Measurements from ENCODE around the gene BPIFB2.
"Not testable (repeated sequence)": the region's sequence is repeated elsewhere in the genome, so short reads cannot be mapped to it uniquely, and the experiment has no call there.

BPIFB2 gene, protein sequence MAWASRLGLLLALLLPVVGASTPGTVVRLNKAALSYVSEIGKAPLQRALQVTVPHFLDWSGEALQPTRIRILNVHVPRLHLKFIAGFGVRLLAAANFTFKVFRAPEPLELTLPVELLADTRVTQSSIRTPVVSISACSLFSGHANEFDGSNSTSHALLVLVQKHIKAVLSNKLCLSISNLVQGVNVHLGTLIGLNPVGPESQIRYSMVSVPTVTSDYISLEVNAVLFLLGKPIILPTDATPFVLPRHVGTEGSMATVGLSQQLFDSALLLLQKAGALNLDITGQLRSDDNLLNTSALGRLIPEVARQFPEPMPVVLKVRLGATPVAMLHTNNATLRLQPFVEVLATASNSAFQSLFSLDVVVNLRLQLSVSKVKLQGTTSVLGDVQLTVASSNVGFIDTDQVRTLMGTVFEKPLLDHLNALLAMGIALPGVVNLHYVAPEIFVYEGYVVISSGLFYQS

DNA sequence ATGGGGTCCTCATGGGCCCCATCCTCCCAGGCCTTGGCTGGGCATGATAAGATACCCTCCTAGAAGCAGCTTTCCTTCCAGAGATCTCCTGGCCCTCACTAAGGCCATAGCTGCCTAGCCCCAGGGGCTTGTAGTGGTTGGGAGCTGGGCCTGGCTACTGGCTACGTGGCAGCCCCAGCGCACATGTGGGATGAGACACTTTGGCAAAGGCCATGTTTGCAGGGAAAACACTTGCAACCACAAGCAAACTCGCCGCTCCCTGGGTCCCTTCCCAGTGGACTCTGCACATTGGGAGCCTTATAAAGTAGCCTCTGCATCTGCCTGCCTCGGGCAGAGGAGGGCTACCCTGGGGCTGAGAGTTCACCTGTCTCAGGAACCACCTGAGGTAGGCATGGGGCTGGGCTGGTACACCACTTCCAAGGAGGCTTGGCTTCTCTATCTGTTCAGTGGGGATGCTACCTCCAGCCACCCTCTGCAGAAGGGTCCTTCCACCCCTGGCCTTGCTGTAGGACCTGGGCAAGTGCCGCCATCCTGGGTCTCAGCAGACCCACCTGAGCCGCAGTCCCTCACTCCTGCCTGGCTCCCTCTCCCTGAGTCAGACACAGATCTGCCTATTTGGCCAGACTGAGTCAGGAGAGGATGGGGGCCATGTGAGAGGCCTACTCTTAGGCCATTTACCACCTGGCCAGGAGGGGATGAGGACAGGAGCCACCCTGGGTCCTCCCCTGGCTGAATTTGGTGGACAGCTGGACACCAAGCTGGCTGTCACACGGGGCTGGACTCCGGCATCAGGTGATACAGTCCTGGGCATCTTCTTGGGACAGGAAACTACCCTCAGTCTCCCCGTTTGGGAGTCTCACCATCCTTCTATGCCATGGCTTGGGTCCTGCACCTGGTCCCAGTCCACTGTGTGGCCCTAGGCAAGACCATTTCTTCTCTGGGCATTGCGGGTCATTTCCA lies at the start of gene BPIFB2:
TSS of gene BPIFB2 (plus strand) at position 329 of the 960 bp plus-strand sequence. CDS start 871 bp downstream, outside the sequence.
- no peak for DNase-seq

DNA sequence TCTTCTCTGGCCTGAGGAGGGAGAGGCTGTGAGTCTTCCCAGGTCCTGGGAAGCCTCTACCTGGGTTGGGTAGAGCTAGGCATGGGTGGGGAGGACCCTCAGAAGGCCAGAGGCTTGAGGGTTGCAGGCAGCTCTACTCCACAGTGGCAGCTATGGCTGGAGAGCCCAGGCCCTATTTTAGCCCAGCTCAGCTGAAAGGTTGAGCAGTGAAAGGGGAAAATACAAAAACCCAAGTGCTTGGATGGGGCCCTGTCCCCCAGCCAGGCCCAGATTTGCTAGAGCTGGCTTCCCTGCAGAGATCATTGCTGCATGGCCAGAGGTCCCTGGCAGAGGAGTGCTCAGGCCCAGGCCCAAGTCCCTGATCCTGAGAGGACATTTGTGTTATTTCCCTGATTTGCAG lies 48.9 kb upstream of the BPIFB2 start:
- no peak for DNase-seq

DNA sequence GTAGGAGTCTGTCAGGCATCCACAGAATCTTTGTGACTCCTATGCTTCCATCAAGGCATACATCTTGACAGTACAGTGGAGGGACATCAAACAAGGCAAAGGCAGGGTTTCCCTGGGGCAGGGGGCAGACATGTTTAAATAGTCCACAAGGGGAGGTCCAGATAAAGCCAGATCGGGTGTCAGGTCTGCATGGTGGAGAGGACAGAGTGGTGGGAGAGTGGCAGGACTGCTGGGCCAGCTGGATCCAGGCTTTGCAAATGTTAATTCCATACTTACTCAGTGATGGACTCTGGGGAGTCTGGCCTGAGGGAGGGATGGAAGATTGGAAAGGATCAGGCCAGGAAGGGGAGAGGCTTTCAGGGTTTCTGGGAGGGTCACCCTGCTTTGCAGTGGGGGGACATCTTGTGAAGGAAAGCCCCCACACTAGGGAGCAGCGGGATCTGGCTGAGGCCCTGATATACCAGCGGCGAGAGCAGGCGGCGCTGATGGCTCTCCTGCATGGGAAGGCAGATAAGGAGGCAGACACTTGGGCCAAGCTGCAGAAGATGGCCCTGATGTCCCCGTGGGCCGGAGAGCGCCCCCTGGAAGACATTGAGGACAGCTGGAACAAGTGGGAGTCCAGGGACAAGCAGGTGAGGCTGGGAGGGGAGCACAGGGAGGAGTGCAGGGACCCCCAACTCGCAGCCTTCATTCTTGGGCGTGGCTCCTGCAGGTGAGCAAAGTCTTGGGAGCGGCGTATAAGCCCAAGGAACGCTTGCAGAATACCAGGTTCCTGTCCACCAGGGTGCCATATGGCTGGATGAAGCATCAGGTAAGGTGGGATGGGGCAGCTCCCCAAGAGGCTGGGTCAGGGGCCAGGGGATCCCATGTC lies 47.9 kb upstream of the BPIFB2 start:
- no peak for DNase-seq

DNA sequence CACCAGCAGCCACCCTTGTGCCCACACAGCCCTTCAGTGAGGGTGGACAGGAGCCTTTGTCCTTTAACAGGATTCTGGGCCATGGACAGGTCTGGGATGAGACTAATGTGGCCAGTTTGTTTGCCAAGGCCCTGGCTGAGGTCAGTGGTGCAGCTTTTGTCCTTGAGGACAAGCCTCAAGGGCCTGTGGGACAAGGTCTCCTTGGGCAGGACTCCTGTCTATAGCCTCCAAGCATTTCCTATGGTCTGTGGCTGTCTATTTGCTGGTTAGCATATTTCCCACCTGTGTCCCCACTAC lies 47.3 kb upstream of the BPIFB2 start:
- no peak for DNase-seq

DNA sequence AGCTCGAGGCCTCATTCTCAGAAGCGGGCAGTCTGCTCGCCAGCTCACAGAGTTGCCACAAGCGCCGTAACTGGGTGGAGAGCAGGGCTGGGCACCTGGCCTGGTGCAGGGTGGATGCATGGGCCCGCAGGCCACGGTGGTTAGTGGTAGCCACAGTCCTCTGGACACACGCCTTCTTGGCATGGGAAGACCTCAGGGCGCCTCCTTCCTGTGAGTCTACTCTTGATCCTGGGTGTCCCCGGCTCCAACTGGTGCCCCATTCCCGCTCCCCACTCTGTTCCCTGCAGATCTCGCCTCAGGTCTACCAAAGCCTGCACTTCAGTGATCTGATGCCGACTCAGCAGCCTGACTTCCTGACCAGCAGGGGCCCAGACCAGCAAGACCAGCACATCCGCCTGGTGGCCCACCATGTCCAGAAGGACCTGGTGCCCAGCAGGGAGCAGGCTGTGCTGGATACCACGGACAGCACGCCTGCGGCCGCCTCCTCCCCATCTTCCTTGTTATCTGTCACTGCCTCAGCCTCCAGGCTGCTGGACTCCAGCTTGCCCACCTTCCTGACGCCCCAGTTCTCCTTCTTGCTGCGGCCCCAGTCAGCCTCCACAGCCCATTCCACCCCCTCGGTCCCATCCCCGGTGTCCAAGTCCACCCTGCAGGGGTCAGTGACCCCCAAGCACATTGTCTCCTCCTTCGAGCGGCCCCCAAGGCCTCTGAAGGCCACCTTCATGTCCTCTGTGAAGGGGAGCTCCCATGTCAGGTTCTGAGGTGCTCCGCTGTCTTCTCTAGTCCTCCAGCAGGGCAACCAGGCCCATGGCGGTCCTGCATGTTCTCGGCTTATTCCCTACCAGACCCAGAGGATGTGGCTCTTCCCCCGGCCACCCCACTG lies 46.4 kb upstream of the BPIFB2 start:
- DNase-seq: no peak

DNA sequence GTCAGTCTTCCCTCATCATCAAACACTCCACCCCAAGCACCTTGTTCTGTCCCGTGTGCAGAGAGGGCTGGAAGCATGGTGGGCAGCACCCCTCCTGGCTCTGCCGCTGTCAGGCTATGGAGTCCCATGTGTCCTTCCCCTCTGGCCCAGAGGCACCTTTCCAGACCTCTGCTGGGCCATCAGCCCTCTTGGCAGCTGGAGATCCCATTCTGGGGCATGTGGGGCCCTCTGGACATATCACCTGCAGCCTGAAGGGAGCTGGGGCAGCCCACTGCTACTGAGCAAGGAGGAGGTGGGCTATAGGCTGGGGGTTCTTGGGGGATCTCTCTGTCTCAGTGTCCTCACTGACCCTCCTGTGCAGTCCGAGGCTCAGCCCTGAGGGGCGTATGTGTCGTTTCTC lies 45.5 kb upstream of the BPIFB2 start:
- no peak for DNase-seq

DNA sequence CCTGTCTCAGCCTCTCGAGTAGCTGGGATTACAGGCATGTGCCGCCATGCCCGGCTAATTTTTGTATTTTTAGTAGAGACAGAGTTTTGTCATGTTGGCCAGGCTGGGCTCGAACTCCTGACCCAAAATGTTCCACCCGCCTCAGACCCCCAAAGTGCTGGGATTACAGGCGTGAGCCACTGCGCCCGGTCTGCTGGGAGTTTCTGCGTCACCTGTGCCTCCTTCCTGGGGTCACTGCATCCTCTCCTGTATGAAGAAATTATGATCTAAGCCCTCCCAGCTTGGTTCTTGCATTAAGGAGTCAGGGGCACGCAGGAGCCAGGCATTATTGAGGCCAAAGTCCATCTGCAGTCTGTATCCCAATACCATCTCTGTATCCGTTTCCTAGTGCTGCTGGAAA lies 44.9 kb upstream of the BPIFB2 start:
- DNase-seq: not testable (repeated sequence)

DNA sequence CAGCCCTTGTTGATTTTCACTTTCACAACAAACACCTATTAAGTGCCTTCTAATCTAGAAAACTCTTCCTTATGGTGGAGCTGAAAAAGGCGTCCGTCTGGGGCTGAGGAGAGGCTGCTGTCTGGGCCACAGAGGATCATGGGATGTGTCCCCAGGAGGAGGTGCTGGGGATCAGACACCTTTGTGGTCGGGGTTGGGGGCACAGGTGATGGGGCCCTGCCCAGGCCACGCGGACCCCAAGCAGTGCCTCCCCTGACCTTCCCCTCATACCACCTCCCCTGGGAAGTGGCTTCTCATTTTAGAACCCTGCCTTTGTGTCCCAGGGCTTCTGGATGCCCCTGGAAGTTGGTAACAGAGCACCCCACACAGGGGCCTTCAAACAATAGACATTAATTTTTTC lies 44.3 kb upstream of the BPIFB2 start:
- no peak for DNase-seq

DNA sequence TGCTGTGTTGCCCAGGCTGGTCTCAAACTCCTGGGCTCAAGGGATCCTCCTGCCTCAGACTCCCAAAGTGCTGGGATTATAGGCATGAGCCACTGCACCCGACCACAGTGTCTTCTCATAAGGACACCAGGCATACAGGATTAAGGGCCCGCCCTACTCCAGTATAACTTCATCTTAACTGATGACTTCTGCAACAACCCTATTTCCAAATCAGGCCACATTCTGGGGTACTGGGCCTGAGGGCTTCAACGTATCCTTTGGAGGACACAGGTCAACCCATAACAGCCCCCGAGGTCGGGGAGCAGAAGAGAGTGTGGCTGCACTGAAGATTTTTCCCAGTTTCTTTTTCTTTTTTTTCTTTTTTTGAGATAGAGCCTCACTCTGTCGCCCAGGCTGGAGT lies 42.9 kb upstream of the BPIFB2 start:
- DNase-seq: no peak

DNA sequence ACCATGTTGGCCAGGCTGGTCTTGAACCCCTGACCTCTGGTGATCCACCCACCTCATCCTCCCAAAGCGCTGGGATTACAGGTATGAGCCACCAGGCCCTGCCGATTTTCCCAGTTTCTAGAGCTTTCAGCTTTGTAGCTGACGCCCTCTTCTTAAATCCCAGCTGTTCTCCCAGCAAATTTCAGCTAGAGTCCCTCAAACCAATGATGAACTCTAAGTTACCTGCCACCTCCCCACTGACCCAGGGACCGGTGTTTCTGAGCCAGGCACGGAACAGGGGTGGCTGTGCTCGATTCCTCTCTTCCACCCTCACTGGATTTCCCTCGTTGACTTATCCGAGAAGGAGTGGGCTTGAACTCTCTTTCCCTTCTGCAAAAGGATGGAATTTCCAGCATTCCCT lies 42.4 kb upstream of the BPIFB2 start:
- DNase-seq: no peak

DNA sequence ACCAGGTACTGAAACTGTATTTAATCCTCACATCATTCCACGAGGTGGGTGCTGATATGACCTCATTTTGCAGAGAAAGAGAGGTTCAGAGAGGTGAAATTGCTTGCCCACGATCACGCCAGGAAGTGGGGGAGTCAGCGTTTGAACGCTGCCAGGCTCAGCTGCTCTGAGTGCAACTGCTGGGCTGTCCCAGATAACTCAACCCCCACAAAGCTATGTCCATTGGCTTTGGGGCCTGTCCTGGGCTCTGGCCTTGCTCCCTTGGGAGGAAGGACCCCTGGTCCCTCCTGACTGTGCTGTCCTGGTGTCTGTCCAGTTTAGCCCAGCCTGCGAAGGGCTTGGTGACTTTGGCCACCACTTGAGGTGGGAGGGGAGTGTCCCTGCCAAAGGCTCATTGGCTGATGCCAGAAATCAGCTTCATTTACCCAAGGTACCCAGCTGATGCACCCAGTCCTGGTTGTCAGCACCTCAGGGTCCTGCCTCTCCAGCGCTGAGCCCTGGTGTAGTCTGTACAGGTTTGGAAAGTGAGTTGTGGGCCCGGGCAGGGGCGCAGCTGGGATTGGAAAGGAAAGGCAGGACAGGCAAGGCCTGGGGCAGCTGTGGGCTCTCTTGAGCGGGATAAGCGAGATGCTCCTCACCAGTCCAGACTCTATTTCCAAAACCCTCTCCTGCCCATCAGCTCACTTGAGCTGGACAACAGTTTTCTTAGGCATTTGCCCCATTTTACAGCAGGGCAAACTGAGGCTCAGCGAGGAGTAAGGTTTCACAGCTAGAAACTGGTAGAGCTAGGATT lies 41.7 kb upstream of the BPIFB2 start:
- DNase-seq: no peak

DNA sequence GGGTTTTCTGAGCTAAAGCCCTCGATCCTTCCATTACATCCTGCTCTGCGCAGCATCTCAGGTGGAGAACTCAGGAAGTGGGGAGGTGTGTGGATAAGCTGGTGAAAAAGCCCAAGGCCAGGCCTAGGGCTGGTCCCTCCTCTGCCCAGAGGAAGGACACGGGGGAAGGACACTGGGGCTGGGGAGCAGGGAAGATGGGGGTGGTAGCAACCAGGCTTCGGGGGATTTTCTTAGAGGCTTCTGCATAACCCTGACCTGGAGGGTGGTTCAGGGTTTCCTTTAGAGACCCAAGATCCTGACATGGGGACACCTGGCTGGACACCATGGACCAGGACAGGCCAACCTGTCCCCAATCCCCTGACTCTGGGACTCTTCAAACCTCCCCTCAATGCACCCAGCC lies 41.1 kb upstream of the BPIFB2 start:
- no peak for DNase-seq

DNA sequence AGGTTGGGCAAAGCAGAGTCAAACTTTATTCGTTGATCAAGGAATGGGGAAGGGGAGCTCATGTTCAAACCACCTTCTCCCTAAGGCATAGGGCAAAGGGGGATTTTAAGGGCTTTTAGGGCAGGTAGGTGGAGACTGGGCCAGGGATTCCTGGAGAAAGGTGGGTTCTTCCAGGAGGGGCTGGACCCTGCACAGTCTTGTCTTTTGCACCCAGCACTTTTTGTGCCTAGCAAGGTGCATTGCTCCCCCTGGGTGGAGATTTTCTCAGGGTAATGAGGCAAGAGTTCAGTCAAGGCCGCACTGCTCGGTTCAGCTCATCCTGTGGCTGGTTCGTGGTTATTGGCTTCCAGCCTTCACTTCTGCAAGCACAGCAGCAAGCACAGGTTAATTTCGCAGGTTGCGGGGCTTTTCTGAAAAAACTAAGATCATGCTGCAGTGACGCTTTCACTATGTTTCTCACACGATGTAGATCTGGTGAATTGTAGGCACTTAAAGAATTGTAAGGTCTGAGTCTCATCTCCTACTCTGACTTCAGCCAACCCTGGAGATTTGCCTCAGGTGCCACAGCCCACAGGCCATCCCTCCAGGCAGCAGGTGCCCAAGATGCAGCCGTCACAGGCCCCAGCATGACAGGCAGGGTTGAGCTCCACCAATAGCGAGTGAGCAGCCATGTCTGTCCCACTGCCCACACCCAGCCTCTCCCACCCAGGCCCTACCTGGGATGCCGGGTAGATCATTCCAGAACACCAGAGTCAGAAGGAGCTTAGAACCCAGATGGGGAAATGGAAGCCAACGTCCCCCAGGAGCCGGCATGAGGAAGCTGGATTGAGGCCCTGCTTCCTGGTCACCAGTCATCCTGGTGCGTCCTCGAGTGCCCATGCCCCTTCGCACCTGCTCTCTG lies 40.4 kb upstream of the BPIFB2 start:
- no peak for DNase-seq

DNA sequence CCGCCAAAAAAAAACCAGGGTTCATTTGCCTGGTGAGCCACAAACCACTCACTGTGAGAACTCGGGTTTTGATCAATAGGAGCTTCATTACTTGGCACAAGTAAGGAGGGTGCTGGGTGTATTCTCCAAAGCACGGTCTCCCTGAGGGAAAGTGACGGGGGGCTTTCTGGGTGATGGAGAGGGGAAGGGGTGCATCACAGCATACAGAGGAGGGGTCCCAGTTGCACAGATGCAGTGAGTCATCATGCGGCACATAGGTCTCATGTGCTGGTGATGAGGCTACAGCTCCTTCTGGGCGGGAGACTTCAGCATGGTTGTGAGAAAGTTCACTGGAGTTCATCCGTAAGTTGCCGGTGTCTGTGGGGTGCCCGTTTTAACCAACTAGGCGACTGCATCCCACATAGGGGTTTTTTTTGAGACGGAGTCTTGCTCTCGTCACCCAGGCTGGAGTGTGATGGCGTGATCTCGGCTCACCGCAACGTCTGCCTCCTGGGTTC lies 39.5 kb upstream of the BPIFB2 start:
- DNase-seq: no peak

DNA sequence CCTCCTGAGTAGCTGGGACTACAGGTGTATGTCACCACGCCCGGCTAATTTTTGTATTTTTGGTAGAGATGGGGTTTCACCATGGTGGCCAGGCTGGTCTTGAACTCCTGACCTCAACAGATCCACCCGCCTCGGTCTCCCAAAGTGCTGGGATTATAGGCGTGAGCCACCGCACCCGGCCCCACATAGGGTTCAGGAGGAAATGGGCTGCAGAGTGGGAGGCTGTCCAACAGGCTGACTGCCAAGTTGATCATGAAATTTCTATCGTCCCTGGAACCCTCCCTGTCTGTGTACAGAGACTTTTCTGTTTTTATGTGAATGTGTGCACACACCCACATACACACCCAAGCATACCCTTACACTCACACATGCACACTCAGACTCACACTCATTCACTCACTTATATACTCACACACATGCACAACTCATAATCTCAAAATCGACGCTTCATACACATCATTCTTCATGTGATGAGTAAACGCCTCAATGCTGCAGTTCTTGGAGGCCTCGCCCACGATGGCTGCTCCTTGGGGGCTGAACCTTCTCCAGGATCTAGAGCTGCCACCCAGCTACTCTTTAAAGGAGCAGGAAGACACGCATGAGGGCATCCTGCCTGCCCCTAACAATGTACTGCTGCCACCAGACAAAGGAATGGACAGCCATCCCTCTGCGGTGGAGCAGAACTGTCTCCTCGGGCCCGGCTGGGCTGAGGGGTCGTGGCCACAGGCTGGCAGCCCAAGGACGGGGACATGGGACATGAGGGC lies 38.8 kb upstream of the BPIFB2 start:
- no peak for DNase-seq

DNA sequence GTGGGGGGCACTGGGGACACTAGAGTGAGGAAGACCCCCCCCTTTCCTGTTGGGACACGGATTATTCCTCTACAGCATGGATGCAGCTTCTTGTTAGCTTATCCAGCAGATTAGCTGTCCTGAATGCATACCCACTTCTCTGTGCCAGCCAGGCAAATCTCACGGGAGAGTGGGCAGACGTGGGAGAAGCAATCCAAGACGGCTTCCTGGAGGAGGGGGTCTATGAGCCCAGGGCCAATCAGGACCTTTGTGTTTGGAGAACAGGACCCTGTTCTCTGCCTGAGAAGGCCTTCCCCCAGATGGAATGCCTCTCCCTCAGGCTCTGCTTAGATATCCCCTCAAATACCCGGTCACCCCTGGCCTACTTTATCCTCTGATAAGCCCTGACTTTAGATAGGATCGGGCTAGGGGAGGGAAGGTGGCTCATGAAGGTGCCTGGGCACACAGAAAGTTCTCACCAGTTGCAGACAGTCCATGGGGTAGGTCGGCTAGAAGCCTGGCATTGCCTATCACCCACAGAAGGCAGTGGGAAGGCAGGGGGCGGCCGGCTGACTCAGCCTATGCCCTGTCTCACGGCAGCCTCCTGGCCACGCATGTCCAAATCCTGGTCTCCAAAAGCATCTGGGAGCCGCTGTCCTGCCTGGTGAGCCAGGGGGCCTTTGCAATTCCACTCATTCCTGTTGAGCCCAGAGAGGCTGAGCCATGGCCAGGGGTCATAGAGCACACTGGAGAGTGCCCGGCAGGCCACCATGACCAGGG lies 38.0 kb upstream of the BPIFB2 start:
- no peak for DNase-seq

DNA sequence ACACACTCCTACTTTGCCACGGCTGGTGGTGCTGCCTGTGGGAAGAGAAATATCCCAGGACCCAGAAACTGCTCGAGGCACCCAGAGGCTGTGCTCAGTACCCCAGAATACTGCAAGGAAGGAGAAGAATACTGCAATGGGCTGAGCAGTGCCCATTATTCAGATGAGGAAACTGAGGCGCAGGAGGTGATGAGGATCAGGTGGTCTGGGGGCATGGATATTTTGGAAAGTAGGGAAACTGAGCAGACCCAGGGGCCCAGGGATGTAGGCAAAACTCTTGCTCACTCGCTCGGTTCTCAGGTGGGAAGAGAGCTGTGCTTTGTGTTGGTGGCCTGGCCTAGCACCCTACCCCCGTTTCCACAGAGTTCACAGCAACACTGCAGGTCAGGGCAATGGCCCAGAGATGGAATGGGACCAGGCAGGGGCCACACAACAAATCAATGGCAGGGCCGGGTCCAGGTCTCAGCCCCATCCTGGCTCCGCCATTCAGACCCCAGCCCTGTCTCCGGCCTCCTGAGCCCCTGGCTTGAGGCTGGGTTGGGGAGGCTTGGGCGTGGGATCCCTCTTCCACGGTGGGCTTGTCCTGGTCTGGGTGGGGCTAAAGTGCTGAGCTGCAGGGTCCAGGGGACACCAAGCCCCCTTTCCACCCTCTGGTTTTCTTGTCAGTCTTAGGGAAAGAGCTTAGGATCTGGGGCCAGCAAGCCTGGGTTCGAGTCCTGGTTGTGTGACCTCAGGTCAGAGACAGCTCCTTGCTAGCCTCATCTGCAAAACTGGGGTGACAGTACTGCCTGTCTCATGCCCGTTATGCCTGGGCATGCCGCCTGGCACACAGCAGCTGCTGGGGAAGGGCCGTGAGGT lies 37.2 kb upstream of the BPIFB2 start:
- DNase-seq: no peak
